Spleen (tissue), 11 donors: ENCODE results near the gene TUBA4B. TPM values are rescaled to one million over a fixed set of nuclear protein-coding genes. Genes with fewer than 3 reads are reported as not detected.

ENCODE experiments used
- DNase-seq: peaks from one replicate; pipeline ENCODE4 v3.0.0-alpha.2; 2020
- H3K27ac ChIP-seq, 8 donors: fragments of 200-600 bp; sonication (generic) in 7 of 8; 1 replicate in 4 of 8; 2 replicates in 4 of 8; pipeline versions ENCODE4 v1.5.0 to v1.8.0; 2016 to 2021; ENCODE audit warnings: inconsistent platforms in 4 of 8, mild to moderate bottlenecking in 4 of 8, moderate library complexity in 1 of 8
- H3K27me3 ChIP-seq, 7 donors: fragments of 200-600 bp; sonication (generic) in 6 of 7; replicated peaks in 1 of 7; 1 replicate in 4 of 7; 2 replicates in 3 of 7; pipeline versions ENCODE4 v1.5.0 to v1.8.0; 2016 to 2021; ENCODE audit warnings: inconsistent platforms in 3 of 7, mild to moderate bottlenecking in 1 of 7
- H3K36me3 ChIP-seq, 6 donors: fragments of 200-600 bp; sonication (generic) in 5 of 6; 1 replicate in 4 of 6; 2 replicates in 2 of 6; pipeline versions ENCODE4 v1.5.0 to v1.8.0; 2016 to 2021; ENCODE audit warnings: inconsistent platforms in 2 of 6
- H3K4me1 ChIP-seq, 6 donors: fragments of 200-600 bp; sonication (generic) in 5 of 6; 1 replicate in 3 of 6; 2 replicates in 3 of 6; pipeline versions ENCODE4 v1.5.0 to v1.8.0; 2016 to 2021; ENCODE audit warnings: inconsistent platforms in 3 of 6
- H3K4me3 ChIP-seq, 8 donors: fragments of 200-600 bp; sonication (generic) in 7 of 8; 1 replicate in 4 of 8; 2 replicates in 4 of 8; pipeline versions ENCODE4 v1.5.0 to v1.8.0; 2016 to 2021; ENCODE audit warnings: inconsistent platforms in 4 of 8, mild to moderate bottlenecking in 4 of 8, moderate library complexity in 2 of 8
- H3K9me3 ChIP-seq, 8 donors: fragments of 200-600 bp; sonication (generic) in 7 of 8; 1 replicate in 4 of 8; 2 replicates in 4 of 8; pipeline versions ENCODE4 v1.5.0 to v1.8.0; 2016 to 2021; ENCODE audit warnings: inconsistent platforms in 4 of 8
- CTCF ChIP-seq, 11 experiments: fragments of 200-600 bp in 7 of 11; fragments of 450-650 bp in 4 of 11; sonication (generic) in 4 of 11; IDR thresholded peaks in 8 of 11; conservative IDR thresholded peaks in 3 of 11; 1 replicate in 7 of 11; 2 replicates in 4 of 11; pipeline versions ENCODE4 v1.4.0 to v1.8.0; 2016 to 2021; ENCODE audit warnings: antibody characterized with exemption in 11 of 11, inconsistent platforms in 4 of 11, mild to moderate bottlenecking in 1 of 11
- POLR2A ChIP-seq, 3 donors: fragments of 450-650 bp; IDR thresholded peaks; one replicate each; pipeline ENCODE4 v1.5.1; 2017; ENCODE audit warnings: antibody characterized with exemption in 3 of 3, mild to moderate bottlenecking in 1 of 3
- POLR2AphosphoS5 ChIP-seq, 3 donors: sonication (generic); formaldehyde crosslinking; IDR thresholded peaks; one replicate each; pipeline ENCODE4 v1.5.1; 2017; ENCODE audit warnings: antibody characterized with exemption in 3 of 3
- WGBS, 5 donors: extraction: QIAGEN DNeasy Blood & Tissue Kit in 3 of 5; methylation state at CpG; one replicate each; pipeline versions ENCODE4 v1.1.5 to v1.1.7; 2013 to 2018; 5-methylcytosine and 5-hydroxymethylcytosine counted together
- intact Hi-C: fragments of 100-400 bp; cut with DNase I; formaldehyde crosslinking; loops from one replicate; pipeline ENCODE4 v1.15.0; 2023; ENCODE audit warnings: low total_unique reads
- polyA plus RNA-seq, 3 donors: library from polyadenylated mRNA; stranded (reverse); fragments of 200-250 nt; gene quantifications; one replicate each; pipeline ENCODE4 v1.2.1, GENCODE V29; 2013
- total RNA-seq, 7 donors: library from RNA; depleted of rRNA in 3 of 7; stranded (reverse); fragments of >200 nt in 3 of 7; fragmentation: NEBNext Ultra II Directional in 4 of 7; extraction: Animal tissue kit (Norgen Biotek cat#: 25700) in 4 of 7; gene quantifications; one replicate each; pipeline versions ENCODE4 v1.1.0 to v1.2.1, GENCODE V29; 2016 to 2021
- donor health status: healthy with polysubstance abuse.
- donor health status: DM: no; HTN: no; CAD: no; lungs with moderate emphysema.
- donor health status: DM: no; HTN: no; CAD: no.
- donor health status: Bipolar disorder and iron deficiency.
- donor health status: healthy.
- donor health status: DM: no; HTN: no; CAD: no.
- donor health status: DM: yes; HTN: yes; CAD: no.

TUBA4B gene
- total and polyA plus RNA-seq, 10 donors = not detected

DNA sequence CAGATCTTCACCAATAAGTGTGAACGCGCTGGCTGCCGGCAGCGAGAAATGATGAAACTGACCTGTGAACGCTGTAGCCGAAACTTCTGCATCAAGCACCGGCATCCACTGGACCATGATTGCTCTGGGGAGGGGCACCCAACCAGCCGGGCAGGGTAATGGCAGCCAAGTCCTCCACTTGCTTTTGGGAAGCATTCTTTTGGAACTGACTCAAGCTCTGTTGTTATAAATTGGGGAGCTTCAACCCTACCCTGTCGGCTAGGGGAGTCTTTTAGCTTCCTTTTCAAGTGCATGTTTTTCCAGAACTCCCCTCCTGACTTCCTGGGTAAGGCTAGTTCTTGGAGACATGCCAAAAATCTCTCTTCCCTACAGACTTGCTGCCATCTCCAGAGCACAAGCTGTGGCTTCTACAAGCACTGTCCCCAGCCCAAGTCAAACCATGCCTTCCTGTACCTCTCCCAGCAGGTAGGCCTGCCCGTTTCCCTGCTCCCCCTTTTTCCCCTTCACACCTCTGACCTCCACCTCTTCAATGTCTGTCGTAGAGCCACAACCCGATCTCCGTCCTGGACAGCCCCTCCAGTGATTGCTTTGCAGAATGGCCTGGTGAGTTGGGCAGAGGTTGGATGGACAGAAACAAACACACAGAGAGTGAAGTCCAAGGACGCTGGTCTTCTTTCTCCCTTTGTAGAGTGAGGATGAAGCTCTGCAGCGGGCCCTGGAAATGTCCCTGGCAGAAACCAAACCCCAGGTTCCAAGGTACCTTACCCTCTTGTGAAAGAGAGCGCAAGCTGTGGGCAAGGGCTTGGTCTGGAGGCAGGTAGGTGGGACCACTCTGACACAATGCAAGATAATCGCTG, 44.9 kb upstream of the TUBA4B start:
- H3K4me3 ChIP-seq = peak overlapping the region in 4 of 8 donors; percentile 51 to 84 (median 59)
- peaks cover 0 to 50% (median 15%) of the 10 kb centered on the region in 6 donors for H3K36me3 ChIP-seq
- TF ChIP-seq POLR2A (IDR thresholded peaks at IDR 0.05) (no peak), CTCF (IDR thresholded peaks at IDR 0.05 in 8 of 11, conservative IDR thresholded peaks at IDR 0.05 in 3 of 11) (no peak), POLR2AphosphoS5 (IDR thresholded peaks at IDR 0.05) (no peak)
- WGBS, 5 donors = 63 to 78% (median 66%) methylated on average over 16 to 17 of the region's 17 CpGs
- peak overlapping the region; percentile 93 to 98 (median 97) for H3K27ac ChIP-seq
- intact Hi-C loops = loop anchor here (5.0 kb wide), 1 partner anchor 36 kb away; the partner anchor contains the start of gene SLC23A3
- DNase-seq = peak; percentile 71
- no peaks in the 10 kb centered on the region for H3K27me3 ChIP-seq
- H3K4me1 ChIP-seq = peaks cover 7 to 66% (median 35%) of the 10 kb centered on the region in 6 donors
- no peaks in the 10 kb centered on the region for H3K9me3 ChIP-seq

DNA sequence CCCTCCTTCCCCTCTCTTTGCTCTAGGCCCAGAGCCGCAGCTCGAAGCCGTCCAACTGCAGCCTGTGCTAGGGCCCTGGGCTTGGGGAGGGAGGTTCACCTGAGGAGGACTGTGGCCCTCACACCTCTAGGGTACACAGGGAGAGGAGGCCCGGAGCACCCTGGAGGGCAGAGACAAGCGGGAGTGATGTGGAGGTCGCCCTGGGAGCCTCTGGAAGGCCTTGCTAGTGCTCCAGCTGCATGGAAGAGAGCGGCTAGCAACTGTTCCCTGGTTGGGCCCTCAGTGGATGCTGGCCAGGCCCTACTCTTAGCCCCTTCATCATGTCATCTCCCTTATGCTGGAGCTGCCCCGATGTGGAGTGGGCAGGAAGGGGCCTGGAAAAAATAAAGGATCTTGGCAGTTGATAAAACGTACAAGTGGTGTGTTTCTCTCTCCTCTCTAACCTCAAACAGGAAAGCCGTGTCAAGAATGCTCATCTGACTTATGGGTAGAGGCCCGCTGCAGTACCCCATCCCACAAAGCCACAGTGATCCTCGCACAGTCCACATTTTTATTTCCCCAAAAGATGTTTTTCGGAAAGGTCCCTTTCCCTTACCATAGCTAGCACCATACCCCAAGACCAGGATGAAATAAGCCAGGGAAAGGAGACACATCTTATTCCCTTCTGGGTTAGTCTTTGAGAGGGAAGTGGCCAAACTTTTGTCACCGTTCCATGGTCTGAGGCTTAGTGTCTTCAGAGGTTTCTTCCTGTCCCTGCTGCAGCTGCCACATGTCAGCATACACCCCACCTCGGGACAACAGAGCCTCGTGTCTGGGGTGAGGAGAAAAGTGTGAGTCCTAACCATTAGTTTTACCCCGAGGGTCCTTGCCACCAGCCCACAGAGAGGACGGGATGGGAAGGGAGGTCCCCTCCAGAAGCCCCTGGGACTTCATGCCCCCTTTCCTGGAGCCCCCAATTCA, 43.5 kb upstream of the TUBA4B start:
- Histone ChIP-seq H3K27ac (peak overlapping the region in 3 of 8 donors; percentile 8 to 96 (median 69)), H3K9me3 (no peaks in the 10 kb centered on the region), H3K27me3 (no peaks in the 10 kb centered on the region), H3K4me3 (no peak overlapping the region), H3K36me3 (peaks cover 0 to 64% (median 15%) of the 10 kb centered on the region in 6 donors), H3K4me1 (peaks cover 7 to 72% (median 35%) of the 10 kb centered on the region in 6 donors)
- intact Hi-C loops = loop anchor here (5.0 kb wide), 1 partner anchor 37 kb away; the partner anchor contains the start of gene SLC23A3
- TF ChIP-seq POLR2AphosphoS5 (IDR thresholded peaks at IDR 0.05) (peak in 1 of 3 donors; percentile 44), CTCF (IDR thresholded peaks at IDR 0.05 in 8 of 11, conservative IDR thresholded peaks at IDR 0.05 in 3 of 11) (no peak), POLR2A (IDR thresholded peaks at IDR 0.05) (no peak)
- DNase-seq = peak; percentile 76
- 44 to 66% (median 50%) methylated on average over 18 of the region's 18 CpGs for WGBS, 5 donors

DNA sequence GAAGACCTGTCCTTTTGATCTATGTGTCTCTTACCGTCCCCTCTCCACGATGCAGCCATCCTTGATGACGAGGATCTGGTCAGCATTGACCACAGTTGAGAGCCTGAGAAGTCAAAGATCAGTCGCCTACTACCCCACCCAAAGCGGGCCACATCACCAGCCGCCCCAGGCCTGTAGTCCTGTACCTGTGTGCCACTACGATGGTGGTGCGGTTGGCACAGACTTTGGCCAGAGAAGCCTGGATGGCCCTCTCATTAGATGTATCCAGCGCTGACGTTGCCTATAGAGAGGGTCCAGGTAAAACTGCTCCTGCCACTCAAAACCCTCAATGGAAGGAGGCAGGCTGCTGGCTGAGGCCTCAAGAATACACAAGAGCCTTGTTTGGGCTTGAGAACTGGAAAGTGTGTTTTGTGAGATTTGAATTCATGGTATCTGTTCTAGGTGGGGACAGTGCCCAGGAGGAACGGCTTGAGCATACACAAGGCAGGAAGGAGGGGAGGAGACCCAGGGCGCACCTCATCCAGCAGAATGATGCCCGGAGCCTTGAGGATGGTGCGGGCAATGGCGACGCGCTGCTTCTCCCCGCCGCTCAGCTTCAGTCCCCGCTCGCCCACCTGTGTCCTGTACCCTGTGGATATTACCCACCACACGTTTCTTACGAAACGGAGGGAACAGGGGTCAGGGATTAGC, 42.7 kb upstream of the TUBA4B start:
- DNase-seq = peak; percentile 67
- Histone ChIP-seq H3K27ac (peak overlapping the region in 3 of 8 donors; percentile 67 to 96 (median 69)), H3K9me3 (no peaks in the 10 kb centered on the region), H3K27me3 (no peaks in the 10 kb centered on the region), H3K36me3 (peaks cover 0 to 72% (median 15%) of the 10 kb centered on the region in 6 donors), H3K4me1 (peaks cover 7 to 72% (median 35%) of the 10 kb centered on the region in 6 donors), H3K4me3 (no peak overlapping the region)
- TF ChIP-seq CTCF (IDR thresholded peaks at IDR 0.05 in 8 of 11, conservative IDR thresholded peaks at IDR 0.05 in 3 of 11) = no peak
- no peak for TF ChIP-seq POLR2A (IDR thresholded peaks at IDR 0.05)
- peak in 1 of 3 donors; percentile 50 for TF ChIP-seq POLR2AphosphoS5 (IDR thresholded peaks at IDR 0.05)
- 90 to 96% (median 94%) methylated on average over 24 of the region's 24 CpGs for WGBS, 5 donors
- intact Hi-C loops = no loop called here
